GM21825 (cell line): Measurements from ENCODE around the gene CHMP2A.
"Not testable (repeated sequence)": the region's sequence is repeated elsewhere in the genome, so short reads cannot be mapped to it uniquely, and the experiment has no call there.

Experiments
- ATAC-seq: cut with Tn5 transposase; IDR thresholded peaks from one replicate; pipeline ENCODE4 v1.9.1; 2021; ENCODE audit warnings: mild to moderate bottlenecking, moderate library complexity; ENCODE audit not compliant: unreplicated experiment

Gene CHMP2A

DNA sequence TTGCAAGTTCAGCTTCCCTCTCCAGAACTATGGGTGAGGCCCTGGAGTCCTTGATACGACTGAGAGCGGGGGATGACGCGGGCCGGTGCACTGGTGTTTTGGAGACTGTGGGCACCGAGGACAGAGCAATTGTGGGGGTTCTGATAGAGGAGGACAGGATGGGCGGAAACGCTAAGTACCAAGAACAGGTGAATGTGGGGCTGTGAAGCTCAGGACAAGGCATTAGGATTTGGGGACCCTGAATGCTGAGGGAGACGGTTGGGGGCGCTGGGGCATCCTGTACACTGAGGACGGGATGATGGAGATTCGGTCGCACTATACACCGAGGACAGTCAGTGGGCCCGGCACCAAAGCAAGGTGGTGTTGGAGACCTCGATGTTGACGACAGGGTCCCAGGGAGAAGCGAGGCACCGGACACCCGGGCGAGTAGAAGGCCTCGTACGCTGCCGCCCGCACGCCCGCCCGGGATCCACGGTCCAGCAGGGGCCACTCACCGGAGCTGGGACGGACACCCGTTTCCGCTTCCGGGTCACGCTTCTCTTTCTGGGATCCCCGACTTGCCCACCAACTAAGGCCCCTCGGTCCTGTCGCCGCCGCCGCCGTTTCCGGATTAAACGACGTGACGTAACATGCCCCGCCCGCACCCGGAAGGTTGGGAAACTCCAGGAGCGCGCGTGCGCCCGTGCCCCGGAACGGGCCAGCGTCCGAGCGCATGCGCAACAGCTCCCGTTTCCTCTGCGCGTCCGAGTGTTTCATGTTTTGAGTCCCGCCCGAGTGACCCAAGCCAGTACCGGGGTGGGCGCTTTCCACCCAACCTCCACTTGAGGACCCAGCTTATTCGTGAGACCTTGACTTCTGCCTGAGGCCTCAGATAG is at the start of gene CHMP2A:
TSS of gene CHMP2A (minus strand) at position 612 of the 875 bp plus-strand sequence. CDS start 893 bp downstream, outside the sequence.
- ATAC-seq: peak; percentile 39

DNA sequence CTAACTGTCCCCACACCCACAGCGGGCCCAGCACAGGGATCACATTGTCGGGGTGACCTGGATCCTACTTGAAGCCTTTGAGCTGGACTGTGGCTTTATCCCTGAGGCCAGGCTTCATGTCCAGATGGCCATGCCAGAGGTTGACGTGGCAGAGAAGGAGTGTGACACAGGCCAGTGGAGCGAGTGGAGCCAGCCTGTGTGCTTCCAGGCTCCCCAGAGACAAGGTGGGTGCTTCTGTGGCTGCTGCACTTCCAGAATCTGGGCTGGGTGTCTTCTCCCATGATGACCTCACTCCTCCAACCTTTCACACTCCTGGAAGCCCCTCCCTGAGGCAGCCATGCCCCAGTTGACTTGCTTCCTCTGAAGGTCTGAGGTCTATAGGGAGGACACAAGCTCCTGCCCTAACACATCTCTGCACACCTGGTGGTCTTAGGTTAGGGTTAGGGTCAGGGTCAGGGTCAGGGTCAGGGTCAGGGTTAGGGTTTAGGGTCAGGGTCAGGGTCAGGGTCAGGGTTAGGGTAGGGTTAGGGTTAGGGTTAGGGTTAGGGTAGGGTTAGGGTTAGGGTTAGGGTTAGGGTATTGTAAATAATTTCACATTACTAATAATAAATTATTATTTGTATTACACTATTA is 31.3 kb upstream of the CHMP2A start:
- ATAC-seq: no peak

DNA sequence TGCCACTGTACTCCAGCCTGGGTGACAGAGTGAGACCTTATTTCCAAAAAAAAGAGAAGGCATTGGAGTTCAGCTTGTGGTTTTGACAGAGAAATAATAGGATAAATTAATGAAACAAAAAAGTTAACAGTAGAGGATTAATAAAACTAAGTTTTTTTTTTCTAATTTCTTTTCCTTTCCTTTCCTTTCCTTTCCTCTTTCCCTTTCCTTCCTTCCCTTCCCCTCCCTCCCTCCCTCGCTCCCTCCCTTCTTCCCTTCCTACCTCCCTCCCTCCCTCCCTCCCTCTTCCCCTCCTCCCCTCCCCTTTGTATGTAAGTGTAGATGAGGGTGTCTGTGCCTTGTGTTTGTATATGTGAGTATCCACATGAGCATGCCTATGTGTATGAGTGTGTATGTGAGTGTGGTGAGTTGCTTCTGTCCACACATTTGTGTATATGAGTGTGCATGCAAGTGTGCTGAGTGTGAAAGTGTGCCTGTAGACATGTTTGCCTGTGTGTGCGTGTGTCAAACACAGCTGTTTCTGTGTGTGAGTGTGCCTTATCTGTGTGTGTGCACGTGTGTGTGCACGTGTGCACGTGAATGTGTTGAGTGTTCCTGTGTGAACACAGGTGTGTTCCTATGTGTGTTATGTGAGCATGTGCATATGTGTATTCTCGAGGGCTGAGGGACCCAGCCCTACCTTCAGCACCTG is 30.7 kb upstream of the CHMP2A start:
- ATAC-seq: no peak

DNA sequence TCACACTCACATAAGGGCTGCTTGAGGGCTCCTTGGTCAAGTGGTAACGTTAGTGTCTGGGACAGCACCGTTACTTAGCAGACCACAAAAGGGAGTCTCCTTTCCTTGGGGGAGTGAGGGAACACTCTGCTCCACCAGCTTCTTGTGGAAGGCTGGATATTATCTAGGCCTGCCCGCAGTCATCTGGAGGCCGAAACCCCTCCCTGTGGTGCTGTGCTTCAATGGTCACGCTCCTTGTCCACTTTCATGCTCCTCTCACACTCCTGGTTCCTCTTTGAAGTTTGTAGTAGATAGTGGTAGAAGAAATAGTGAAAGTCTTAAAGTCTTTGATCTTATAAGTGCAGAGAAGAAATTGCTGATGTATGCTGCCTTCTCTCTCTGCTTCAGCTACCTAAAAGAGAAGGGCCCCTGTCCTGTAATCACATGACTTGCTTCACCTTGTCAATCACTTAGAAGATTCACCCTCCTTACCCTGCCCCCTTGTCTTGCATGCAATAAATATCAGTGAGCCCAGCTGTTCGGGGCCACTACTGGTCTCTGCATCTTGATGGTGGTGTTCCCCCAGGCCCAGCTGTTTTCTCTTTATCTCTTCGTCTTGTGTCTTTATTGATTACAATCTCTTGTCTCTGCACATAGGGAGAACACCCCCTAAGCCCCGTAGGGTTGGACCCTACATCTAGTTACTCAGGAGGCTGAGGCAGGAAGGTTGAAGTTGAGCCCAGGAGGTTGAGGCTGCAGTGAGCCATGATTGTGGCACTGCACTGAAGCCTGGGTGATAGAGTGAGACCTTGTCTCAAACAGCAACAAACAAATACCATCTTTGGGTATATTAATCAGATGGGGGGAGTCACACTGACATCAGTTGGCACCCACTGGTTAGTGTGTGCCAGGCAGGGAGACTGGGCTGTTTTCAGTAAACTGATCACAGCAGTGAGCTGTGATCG is 29.9 kb upstream of the CHMP2A start:
- no peak for ATAC-seq

DNA sequence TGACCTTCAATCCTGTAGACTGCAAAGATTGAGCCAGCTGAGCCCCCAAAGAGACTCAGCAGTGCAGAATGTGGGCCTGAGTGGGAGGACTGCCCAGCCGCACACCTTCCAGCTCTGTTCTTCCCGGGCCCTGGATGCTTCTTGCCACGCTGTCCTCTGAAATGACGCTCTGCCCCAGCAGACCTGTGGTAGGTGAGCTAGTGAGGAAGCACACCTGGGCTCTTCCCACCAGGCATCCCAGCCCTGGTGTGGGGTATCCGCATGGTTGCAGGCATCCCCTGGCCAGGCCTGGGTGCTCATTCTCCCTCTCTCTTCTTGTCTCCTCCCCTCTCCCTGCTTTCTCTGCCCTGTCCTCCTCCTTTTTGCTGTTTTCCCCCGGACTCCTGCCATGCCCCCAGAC is 28.1 kb upstream of the CHMP2A start:
- no peak for ATAC-seq

DNA sequence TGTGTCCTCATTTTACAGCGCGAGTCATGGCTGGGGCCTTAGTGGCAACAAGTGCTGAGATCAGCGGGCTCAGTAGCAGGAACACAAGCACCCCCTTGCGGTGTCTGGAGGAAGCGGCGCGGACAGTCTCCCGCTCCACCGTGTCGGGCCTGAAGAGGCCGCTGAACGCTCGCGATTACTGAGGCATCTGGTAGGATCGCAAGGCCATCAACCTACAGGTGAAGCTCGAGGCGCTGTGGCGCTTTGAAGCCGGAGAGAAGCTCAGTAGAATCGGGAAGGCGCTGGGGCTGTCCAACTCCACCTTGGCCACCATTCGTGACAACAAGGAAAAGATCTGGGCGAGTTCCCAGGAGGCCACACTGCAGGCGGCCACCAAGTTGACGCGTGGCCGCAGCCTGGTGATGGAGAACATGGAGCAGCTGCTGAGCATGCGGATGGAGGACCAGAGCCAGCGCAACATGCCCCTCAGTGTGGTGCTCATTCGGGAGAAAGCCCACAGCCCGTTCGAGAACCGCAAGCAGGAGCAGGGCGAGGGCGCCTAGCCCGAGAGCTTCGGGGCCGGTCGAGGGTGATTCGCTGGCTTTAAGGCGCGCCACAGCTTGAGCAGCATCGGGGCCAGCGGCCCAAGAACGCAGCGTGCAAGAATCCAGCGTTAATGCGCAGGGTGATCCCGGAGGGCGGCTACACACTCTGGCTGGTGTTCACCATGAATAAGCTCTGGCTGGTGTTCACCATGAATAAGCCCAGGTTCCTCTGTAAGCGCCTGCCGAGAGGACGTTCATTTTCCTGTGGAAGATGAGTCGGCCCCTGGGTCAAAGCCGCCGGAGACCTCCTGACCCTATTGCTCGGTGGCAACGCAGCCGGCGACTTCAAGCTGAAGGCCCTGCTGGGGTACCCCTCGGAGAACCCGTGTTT is 26.6 kb upstream of the CHMP2A start:
- ATAC-seq: peak; percentile 60

DNA sequence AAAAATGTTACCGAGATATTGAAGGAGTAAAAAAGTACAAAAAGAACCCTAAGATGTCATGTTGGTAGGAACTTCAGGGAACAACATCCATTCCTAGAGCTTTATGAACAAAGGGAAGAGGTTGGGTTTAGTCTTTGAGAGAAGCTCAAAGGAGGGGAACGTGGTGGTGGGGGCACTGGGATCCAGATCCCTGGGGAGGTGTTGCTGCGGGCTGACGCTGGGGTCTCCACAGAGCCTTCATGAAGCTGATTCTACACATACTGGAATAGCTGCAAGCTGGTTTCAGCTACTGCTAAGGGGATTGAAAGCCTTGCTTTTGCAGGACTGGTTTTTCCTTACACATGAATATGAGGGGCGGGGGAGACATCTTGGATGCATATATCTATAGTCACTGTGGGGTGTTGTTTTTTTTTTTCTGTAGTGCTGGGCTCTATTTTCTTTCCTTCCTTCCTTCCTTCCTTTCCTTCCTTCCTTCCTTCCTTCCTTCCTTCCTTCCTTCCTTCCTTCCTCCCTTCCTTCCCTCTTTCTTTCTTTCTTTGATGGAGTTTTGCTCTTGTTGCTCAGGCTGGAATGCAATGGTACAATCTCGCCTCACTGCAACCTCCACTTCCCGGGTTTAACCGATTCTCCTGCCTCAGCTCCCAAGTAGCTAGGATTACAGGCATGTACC is 24.7 kb upstream of the CHMP2A start:
- no peak for ATAC-seq

DNA sequence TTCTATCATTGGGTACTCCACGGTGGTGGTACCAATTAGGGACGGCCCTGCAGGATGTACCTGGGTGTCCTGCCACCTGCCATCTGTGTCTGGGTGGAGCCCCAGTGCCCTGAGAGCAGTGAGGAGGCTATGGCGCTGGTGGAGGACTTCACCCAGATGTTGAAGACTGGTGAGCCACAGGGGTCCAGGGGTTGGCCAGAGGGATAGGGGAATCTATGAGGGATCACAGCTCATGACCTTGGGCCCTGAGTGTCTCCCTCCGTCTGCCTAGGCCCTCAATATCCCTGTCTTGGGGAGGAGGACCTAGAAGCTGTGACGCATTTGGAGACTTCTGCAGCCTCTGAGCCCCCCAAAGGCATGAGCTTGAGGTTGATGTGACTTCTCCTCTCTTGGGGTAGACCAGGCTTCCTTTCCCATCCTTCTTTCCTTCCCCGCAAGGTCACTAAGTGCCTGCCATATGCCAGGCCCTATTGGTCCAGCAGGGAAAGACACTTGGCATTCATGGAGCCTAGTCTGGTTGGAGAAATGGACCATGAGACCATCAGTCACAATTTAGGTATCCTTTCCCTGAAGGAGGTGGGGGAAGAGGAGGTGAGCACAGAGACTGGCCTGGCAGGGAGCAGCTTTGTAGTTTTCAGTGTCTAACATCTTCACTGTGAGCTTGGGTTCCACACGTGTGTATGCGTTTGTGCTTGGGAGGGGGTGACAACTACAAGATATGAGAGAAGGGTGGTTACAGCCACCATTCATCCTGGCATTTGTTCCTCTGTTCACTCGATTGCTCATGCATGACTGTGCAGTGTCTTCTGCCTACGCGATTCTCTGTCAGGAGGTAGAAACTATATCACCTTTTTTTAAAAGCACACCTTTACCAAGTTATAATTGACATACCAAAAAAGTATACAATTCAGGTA is 23.4 kb upstream of the CHMP2A start:
- ATAC-seq: no peak

DNA sequence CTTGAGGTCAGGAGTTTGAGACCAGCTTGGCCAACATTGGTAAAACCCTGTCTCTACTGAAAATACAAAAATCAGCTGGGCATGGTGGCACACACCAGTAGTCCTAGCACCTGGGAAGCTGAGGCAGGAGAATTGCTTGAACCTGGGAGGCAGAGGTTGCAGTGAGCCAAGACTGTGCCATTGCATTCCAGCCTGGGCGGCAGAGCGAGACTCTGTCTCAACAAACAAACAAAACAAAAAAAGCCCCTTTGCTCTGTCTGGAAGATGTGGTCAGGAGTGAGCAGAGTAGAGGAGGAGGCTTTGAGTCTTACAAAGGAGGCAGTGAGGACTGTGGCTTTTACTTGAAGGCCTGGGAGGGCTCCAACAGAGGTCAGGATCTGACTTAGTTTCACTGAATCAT is 22.7 kb upstream of the CHMP2A start:
- ATAC-seq: not testable (repeated sequence)

DNA sequence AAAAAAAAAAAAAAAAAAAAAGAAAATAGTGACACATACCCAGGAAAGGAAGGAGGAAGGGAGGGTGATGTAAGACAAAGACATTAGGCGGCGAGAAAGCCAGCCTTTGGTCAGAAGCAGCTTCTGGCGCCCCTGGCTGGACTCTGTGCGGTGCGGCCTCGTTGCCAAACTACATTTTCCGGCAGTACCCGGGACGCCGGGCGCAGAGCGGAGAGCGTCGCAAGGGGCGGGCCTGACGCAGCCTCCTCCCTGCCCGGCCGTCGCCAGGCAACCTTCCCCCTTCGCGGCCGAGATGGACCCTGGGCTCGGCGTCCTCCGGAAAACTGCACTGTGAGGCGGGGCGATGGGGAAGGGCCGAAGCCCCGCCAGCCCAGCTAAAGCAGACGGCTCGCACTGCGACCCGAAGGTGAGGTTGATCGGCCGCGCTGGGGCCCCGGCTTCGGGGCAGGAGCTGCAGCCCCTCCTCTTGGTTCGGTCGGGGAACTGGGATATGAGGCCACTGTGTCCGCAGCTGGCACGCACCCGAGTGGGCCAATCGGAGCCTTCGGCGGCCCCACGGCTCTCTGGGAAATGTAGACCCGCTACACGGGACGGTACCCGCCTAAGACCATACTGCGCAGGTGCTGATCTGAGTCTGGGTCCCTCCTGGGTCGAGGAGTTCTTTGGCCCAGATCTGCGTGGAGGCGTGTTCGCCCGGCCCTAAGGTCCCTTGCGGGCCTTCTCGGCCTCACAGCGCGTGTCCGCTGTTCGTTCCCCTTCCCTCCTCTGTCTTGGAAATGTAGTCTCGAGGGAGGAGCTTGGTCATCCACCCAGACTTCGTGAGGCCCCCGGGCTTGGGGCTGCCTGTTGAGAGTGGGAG is 20.5 kb upstream of the CHMP2A start:
- peak; percentile 36 for ATAC-seq

DNA sequence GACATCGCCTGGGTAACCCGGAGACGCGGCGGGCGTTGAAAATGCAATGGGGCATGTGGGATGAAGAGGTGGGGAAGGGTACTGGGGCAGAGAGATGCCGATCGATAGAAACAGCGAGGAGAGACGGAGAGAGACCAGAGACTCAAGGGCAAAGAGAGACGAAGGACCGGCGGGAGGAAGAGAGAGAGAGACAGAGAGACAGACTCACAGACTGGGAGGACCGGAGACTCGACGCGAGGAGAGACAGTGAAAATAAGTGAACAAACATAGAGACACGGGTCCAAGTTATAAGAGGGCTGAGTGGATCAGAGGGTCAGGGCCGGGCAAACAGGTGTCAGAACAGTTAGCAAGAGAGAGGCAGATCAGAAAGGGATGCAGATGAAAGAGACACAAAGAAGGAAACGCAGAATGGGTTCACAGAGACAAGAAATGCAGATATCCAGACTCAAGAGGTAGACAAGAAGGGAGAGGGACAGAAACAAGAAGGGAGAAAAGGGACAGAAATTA is 18.8 kb upstream of the CHMP2A start:
- no peak for ATAC-seq

DNA sequence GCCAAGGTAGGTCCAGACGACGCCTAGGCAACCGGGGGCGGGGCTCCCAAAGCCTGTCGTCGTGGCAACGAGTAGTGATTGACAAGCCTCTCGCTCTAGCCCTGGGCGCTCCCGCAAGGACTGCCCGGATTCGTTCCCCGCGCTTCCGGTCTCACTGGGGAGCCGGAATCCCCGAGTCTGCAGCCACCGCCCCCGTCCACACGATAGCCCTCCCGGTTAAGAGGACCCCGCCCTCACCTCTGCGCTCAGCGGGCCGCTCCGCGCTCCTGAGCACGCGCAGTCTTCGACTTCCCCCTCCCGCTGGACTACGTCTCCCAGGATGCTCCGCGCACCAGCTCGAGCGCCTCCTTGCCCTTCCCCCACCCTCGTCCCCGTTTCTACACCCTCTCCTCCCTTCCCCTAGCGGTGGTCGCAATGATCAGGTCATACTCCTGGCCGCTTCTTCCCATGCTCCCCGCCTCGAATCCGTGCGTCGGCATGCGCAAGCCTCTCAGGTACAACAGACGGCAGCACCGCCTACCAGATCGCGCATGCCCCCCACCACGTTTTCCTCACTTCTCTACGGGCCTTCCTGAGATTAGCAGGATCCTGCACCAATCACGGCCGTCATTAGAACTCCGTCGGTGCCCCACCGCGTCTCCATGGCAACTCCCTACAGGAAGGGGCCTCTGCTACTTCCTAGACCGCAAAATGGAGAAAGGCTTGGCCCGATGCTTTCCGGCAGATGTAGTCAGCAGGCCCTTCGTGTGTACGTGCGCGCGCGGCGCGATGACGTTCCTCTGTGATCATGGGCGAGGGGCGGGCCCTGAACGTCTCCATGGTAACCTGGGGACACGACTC is 18.1 kb upstream of the CHMP2A start, which contains the start of gene MZF1:
TSS of gene MZF1 (minus strand) at position 518 of the 840 bp plus-strand sequence. CDS start 1,946 bp downstream, outside the sequence.
- ATAC-seq: peak; percentile 46

DNA sequence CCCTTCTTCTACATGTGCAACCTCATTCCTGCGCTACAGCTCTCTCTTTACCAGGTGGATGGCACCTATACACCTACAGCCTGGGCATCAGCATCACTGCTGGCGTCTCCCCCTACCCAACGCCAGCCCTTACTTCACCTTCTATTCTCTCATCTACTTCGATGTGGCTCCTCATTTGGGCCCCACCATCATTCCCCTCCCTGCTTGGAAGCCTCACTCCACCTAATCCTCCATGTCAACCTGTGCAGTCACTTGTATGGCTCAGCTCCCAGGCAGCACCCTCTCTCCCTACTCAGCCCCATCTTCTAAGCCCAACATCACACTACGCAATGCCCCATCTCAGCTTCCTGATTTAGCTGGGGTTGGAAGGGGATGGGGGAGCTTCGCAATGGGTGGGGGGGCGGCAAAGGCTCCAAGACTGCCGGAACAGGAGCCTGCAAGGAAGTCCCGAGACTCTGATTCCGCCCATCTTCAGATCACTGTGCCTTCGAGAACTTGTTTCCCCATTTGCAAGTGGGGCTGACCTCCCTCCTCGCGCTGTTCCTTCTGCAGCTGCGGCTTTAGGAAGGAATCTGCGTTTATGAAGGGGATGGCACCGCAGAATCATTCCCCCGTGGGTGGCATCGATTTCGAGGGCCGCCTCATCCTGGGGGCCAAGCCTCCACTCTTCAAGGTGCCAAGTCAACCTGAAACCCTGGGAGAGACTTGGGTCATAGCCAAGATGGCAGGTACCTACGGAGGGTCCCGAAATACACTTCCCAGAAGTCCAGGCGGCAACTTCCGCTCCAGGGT is 17.3 kb upstream of the CHMP2A start:
- ATAC-seq: no peak

DNA sequence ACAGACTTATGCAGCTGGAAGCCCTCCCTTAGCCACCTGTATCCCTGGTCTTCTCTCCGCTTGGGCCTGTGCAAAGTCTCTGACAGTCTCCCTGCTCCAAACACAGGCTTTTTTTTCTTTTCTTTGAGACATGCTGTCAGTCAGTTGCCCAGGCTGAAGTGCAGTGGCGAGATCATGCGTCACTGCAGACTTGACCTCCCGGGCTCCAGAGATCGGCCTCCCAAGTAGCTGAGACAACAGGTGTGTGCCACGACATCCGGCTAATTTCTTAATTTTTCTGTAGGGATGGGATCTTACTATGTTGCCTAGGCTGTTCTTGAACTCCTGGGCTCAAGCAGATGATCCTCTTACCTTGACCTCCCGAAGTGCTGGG is 16.7 kb upstream of the CHMP2A start:
- no peak for ATAC-seq
